Fibroblast of lung (primary cell): Measurements from ENCODE around the gene LPP. TPM values are rescaled to one million over a fixed set of nuclear protein-coding genes. Genes with fewer than 3 reads are reported as not detected.

Experiments
- DNase-seq, 2 donors: peaks; one replicate each; pipeline versions ENCODE4 v3.0.0 to v3.0.0-alpha.2; 2010; ENCODE audit warnings: low read depth in 2 of 2
- H2AFZ ChIP-seq: 2 replicates; pipeline ENCODE4 v1.5.1; 2012; ENCODE audit warnings: low read length, control low read depth, inconsistent platforms
- H3K27ac ChIP-seq: 2 replicates; pipeline ENCODE4 v1.5.1; 2011; ENCODE audit warnings: low read length, control low read depth; ENCODE audit not compliant: insufficient read depth
- H3K27me3 ChIP-seq: 2 replicates; pipeline ENCODE4 v1.5.1; 2011; ENCODE audit warnings: mild to moderate bottlenecking, low read length; ENCODE audit not compliant: control insufficient read depth, insufficient read depth
- H3K36me3 ChIP-seq: 2 replicates; pipeline ENCODE4 v1.5.1; 2011; ENCODE audit warnings: low read length; ENCODE audit not compliant: control insufficient read depth, insufficient read depth
- H3K4me1 ChIP-seq: 2 replicates; pipeline ENCODE4 v1.5.1; 2011; ENCODE audit warnings: low read length; ENCODE audit not compliant: control insufficient read depth, insufficient read depth; ENCODE audit errors: extremely low read depth
- H3K4me2 ChIP-seq: 2 replicates; pipeline ENCODE4 v1.5.1; 2011; ENCODE audit warnings: low read length, control low read depth; ENCODE audit not compliant: insufficient read depth; ENCODE audit errors: extremely low read depth
- H3K4me3 ChIP-seq, 4 experiments: fragments of 200-600 bp in 1 of 4; sonication (generic) in 1 of 4; replicated peaks in 1 of 4; 2 replicates each; pipeline ENCODE4 v1.5.1; 2011 to 2016; ENCODE audit warnings: low read length in 4 of 4, low read depth in 3 of 4, mild to moderate bottlenecking in 3 of 4, control low read depth in 2 of 4, inconsistent platforms in 1 of 4, mixed read lengths in 1 of 4; ENCODE audit not compliant: insufficient read depth in 1 of 4; ENCODE audit errors: control extremely low read depth in 1 of 4
- H3K79me2 ChIP-seq: 2 replicates; pipeline ENCODE4 v1.5.1; 2012; ENCODE audit warnings: mild to moderate bottlenecking, low read length, inconsistent platforms; ENCODE audit not compliant: control insufficient read depth, insufficient read depth
- H3K9ac ChIP-seq: 2 replicates; pipeline ENCODE4 v1.5.1; 2011; ENCODE audit warnings: mild to moderate bottlenecking, low read length, control low read depth; ENCODE audit not compliant: insufficient read depth
- H3K9me3 ChIP-seq: 2 replicates; pipeline ENCODE4 v1.5.1; 2012; ENCODE audit warnings: low read depth, low read length; ENCODE audit not compliant: control insufficient read depth, insufficient read depth
- H4K20me1 ChIP-seq: 2 replicates; pipeline ENCODE4 v1.5.1; 2011; ENCODE audit warnings: low read length; ENCODE audit not compliant: control insufficient read depth, insufficient read depth; ENCODE audit errors: extremely low read depth
- CTCF ChIP-seq, 2 donors: IDR thresholded peaks in 1 of 2; conservative IDR thresholded peaks in 1 of 2; 1 replicate in 1 of 2; 2 replicates in 1 of 2; pipeline ENCODE4 v1.5.1; 2011 to 2012; ENCODE audit warnings: low read length in 2 of 2, control low read depth in 1 of 2, inconsistent platforms in 1 of 2, low read depth in 1 of 2, mild to moderate bottlenecking in 1 of 2
- EZH2 ChIP-seq: IDR thresholded peaks from 2 replicates; pipeline ENCODE4 v1.5.1; 2012; ENCODE audit warnings: low read length, control low read depth, mild to moderate bottlenecking; ENCODE audit errors: missing control alignments
- polyA plus RNA-seq, 2 donors: library from polyadenylated mRNA; depleted of rRNA in 1 of 2; stranded (reverse) in 1 of 2; unstranded in 1 of 2; fragments of >200 nt; gene quantifications; 2 replicates each; pipeline ENCODE4 v1.2.1, GENCODE V29; 2011 to 2012; ENCODE audit warnings: missing spikeins in 1 of 2
- total RNA-seq: library from RNA; depleted of rRNA; stranded (reverse); fragments of >200 nt; gene quantifications from 2 replicates; pipeline ENCODE4 v1.2.1, GENCODE V29; 2014

The LPP gene
- total and polyA plus RNA-seq, 2 donors (not counting 1 experiment from before 2014, with no cell fraction given) = 69.0 to 124 TPM

- Histone ChIP-seq H3K79me2 (no peaks in the 10 kb centered on the region), H3K27me3 (no peaks in the 10 kb centered on the region), H3K4me3 (no peak overlapping the region), H3K9ac (no peak overlapping the region), H3K4me2 (no peak overlapping the region), H3K9me3 (no peaks in the 10 kb centered on the region), H4K20me1 (no peaks in the 10 kb centered on the region), H3K27ac (no peak overlapping the region), H2AFZ (no peak overlapping the region), H3K4me1 (no peaks in the 10 kb centered on the region), H3K36me3 (no peaks in the 10 kb centered on the region)
- TF ChIP-seq CTCF (conservative IDR thresholded peaks at IDR 0.05 in 1 of 2, IDR thresholded peaks at IDR 0.05 in 1 of 2; ENCODE audit: low read depth in 1 of 2, low read length in 2 of 2) (no peak), EZH2 (no peak)
- peak in 1 of 2 donors; percentile 15 for DNase-seq
Observed at GRCh38 chr3:188739511-188739910, 585.6 kb downstream of the LPP start.

GRCh38 chr3:188740010-188740409 lies 586.1 kb downstream of the LPP start:
- no peak overlapping the region for H3K4me2 ChIP-seq
- H3K79me2 ChIP-seq = no peaks in the 10 kb centered on the region
- H3K9me3 ChIP-seq = no peaks in the 10 kb centered on the region
- DNase-seq = no peak
- no peaks in the 10 kb centered on the region for H4K20me1 ChIP-seq
- H3K9ac ChIP-seq = no peak overlapping the region
- no peaks in the 10 kb centered on the region for H3K36me3 ChIP-seq
- no peak overlapping the region for H3K27ac ChIP-seq
- no peaks in the 10 kb centered on the region for H3K27me3 ChIP-seq
- no peak for TF ChIP-seq EZH2
- TF ChIP-seq CTCF (conservative IDR thresholded peaks at IDR 0.05 in 1 of 2, IDR thresholded peaks at IDR 0.05 in 1 of 2; ENCODE audit: low read depth in 1 of 2, low read length in 2 of 2) = no peak
- H3K4me1 ChIP-seq = no peaks in the 10 kb centered on the region
- H3K4me3 ChIP-seq = no peak overlapping the region
- H2AFZ ChIP-seq = no peak overlapping the region

- Histone ChIP-seq H2AFZ (no peak overlapping the region), H3K4me2 (no peak overlapping the region), H3K27me3 (no peaks in the 10 kb centered on the region), H3K9ac (no peak overlapping the region), H3K36me3 (no peaks in the 10 kb centered on the region), H4K20me1 (no peaks in the 10 kb centered on the region), H3K4me1 (no peaks in the 10 kb centered on the region), H3K79me2 (no peaks in the 10 kb centered on the region), H3K27ac (no peak overlapping the region), H3K9me3 (no peaks in the 10 kb centered on the region), H3K4me3 (no peak overlapping the region)
- no peak for TF ChIP-seq CTCF (conservative IDR thresholded peaks at IDR 0.05 in 1 of 2, IDR thresholded peaks at IDR 0.05 in 1 of 2; ENCODE audit: low read depth in 1 of 2, low read length in 2 of 2)
- no peak for TF ChIP-seq EZH2
- no peak for DNase-seq
Observed at GRCh38 chr3:188742755-188743550, 589.0 kb downstream of the LPP start.
